Measurements from ENCODE around the gene CADPS2.

CADPS2 gene

GRCh38 chr7:122543166-122543565, 343.1 kb downstream of the CADPS2 start:
- no peak for DNase-seq (ENCODE audit: low spot score)
- no peak for TF ChIP-seq CTCF (IDR thresholded peaks at IDR 0.05; ENCODE audit: poor library complexity, severe bottlenecking)

DNA sequence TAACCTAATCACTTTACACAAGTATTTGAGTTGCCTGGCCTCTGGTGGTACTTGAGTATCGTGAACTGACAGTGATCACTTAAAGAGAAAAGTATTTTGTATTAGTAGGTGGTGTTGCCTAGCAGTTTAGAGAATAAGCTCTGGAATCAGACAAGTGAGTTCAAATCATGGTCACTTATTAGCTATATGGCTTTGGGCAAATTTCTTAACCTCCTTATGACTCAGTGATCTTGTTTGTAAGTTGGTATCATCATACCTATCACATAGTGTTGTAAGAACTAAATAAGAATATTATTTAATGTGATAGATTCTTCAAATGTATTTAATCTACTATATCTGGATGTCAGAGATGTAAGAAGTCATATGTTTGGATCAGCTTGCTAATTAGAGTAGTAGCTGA, 351.2 kb downstream of the CADPS2 start:
- no peaks in the 10 kb centered on the region for H3K4me1 ChIP-seq (ENCODE audit: insufficient read depth, poor library complexity, severe bottlenecking)
- no peak overlapping the region for H3K27ac ChIP-seq (ENCODE audit: poor library complexity, severe bottlenecking)
- no peak for ATAC-seq (ENCODE audit: low read depth)
- no peak for TF ChIP-seq CTCF (IDR thresholded peaks at IDR 0.05; ENCODE audit: poor library complexity, severe bottlenecking)
- DNase-seq (ENCODE audit: low spot score), result no peak
- H3K36me3 ChIP-seq (ENCODE audit: low read depth), result no peaks in the 10 kb centered on the region
- no peaks in the 10 kb centered on the region for H3K27me3 ChIP-seq (ENCODE audit: insufficient read depth, poor library complexity, severe bottlenecking)
- no peak overlapping the region for H3K4me3 ChIP-seq (ENCODE audit: severe bottlenecking)
- no peaks in the 10 kb centered on the region for H3K9me3 ChIP-seq (ENCODE audit: severe bottlenecking)

More at GRCh38 chr7:122543166-122543565, 343.1 kb downstream of the CADPS2 start:
- no peak for ATAC-seq (ENCODE audit: low read depth)
- Histone ChIP-seq H3K9me3 (ENCODE audit: severe bottlenecking) (no peaks in the 10 kb centered on the region), H3K27ac (ENCODE audit: poor library complexity, severe bottlenecking) (no peak overlapping the region), H3K36me3 (ENCODE audit: low read depth) (no peaks in the 10 kb centered on the region), H3K4me3 (ENCODE audit: severe bottlenecking) (no peak overlapping the region), H3K27me3 (ENCODE audit: insufficient read depth, poor library complexity, severe bottlenecking) (no peaks in the 10 kb centered on the region), H3K4me1 (ENCODE audit: insufficient read depth, poor library complexity, severe bottlenecking) (no peaks in the 10 kb centered on the region)

DNA sequence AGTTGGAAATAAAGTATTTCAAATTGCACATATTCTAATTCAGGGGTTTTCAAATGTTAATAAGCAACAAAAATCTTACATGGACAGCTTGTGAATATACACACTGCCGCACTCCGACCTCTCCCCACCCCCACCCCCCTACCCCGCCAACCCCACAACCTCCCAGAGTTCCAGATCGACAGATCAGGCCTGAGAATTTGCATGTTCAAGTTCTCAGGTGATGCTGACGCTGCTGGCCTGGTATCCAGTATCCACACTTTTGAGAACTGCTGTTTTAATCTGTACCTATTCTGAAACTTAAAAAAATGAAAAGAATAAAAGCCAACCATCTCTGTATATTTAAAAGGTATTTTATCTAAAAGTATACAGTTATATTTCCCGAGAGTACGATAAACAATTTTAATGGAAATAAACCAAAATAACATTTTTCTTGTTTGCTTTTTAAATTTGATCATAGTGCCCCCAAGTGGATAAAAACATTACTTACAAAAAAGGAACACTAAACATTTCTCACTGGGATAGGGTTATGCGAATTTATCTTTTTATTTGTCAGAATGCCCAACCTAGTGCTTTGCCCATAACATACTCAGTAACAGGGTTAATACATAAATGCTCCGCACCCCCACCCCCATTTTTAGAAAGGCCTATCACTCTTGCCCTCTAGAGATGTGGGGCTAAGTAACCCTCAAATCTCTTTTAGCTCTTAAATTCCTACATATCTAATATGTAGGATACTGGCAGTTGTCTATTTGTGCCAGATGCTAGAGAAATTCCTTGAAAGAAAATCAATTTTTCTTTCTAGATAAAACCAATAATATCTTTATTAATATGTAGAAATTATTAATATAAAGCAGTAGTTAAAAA, 353.6 kb downstream of the CADPS2 start:
- H3K9me3 ChIP-seq (ENCODE audit: severe bottlenecking), result no peaks in the 10 kb centered on the region
- H3K27me3 ChIP-seq (ENCODE audit: insufficient read depth, poor library complexity, severe bottlenecking), result no peaks in the 10 kb centered on the region
- ATAC-seq (ENCODE audit: low read depth), result no peak
- TF ChIP-seq CTCF (IDR thresholded peaks at IDR 0.05; ENCODE audit: poor library complexity, severe bottlenecking), result peak; percentile 68
- H3K4me1 ChIP-seq (ENCODE audit: insufficient read depth, poor library complexity, severe bottlenecking), result no peaks in the 10 kb centered on the region
- H3K36me3 ChIP-seq (ENCODE audit: low read depth), result no peaks in the 10 kb centered on the region
- H3K4me3 ChIP-seq (ENCODE audit: severe bottlenecking), result no peak overlapping the region
- H3K27ac ChIP-seq (ENCODE audit: poor library complexity, severe bottlenecking), result no peak overlapping the region
- DNase-seq (ENCODE audit: low spot score), result no peak

GRCh38 chr7:122528879-122529481, 357.3 kb downstream of the CADPS2 start:
- H3K36me3 ChIP-seq (ENCODE audit: low read depth), result no peaks in the 10 kb centered on the region
- TF ChIP-seq CTCF (IDR thresholded peaks at IDR 0.05; ENCODE audit: poor library complexity, severe bottlenecking), result peak; percentile 85
- no peak for ATAC-seq (ENCODE audit: low read depth)

GRCh38 chr7:122525355-122525754, 360.9 kb downstream of the CADPS2 start:
- no peaks in the 10 kb centered on the region for H3K27me3 ChIP-seq (ENCODE audit: insufficient read depth, poor library complexity, severe bottlenecking)
- no peaks in the 10 kb centered on the region for H3K9me3 ChIP-seq (ENCODE audit: severe bottlenecking)
- no peak overlapping the region for H3K4me3 ChIP-seq (ENCODE audit: severe bottlenecking)
- DNase-seq (ENCODE audit: low spot score), result no peak
- no peak overlapping the region for H3K27ac ChIP-seq (ENCODE audit: poor library complexity, severe bottlenecking)
- ATAC-seq (ENCODE audit: low read depth), result no peak
- no peak for TF ChIP-seq CTCF (IDR thresholded peaks at IDR 0.05; ENCODE audit: poor library complexity, severe bottlenecking)
- no peaks in the 10 kb centered on the region for H3K4me1 ChIP-seq (ENCODE audit: insufficient read depth, poor library complexity, severe bottlenecking)
- no peaks in the 10 kb centered on the region for H3K36me3 ChIP-seq (ENCODE audit: low read depth)

More at GRCh38 chr7:122528879-122529481, 357.3 kb downstream of the CADPS2 start:
- no peak overlapping the region for H3K27ac ChIP-seq (ENCODE audit: poor library complexity, severe bottlenecking)
- H3K4me3 ChIP-seq (ENCODE audit: severe bottlenecking), result no peak overlapping the region
- H3K27me3 ChIP-seq (ENCODE audit: insufficient read depth, poor library complexity, severe bottlenecking), result no peaks in the 10 kb centered on the region
- no peaks in the 10 kb centered on the region for H3K9me3 ChIP-seq (ENCODE audit: severe bottlenecking)
- no peaks in the 10 kb centered on the region for H3K4me1 ChIP-seq (ENCODE audit: insufficient read depth, poor library complexity, severe bottlenecking)
- no peak for DNase-seq (ENCODE audit: low spot score)
